Effector memory CD4-positive, alpha-beta T cell (primary cell): Measurements from ENCODE around the gene FUT3.
"Not testable (repeated sequence)": the region's sequence is repeated elsewhere in the genome, so short reads cannot be mapped to it uniquely, and the experiment has no call there.

ENCODE experiments used
- DNase-seq, 3 donors: peaks; one replicate each; pipeline ENCODE4 v3.0.0-alpha.2; 2020
- H3K27ac ChIP-seq: 2 replicates; pipeline ENCODE4 v1.7.0; 2013; ENCODE audit warnings: mild to moderate bottlenecking, low read length, moderate library complexity; ENCODE audit not compliant: insufficient read depth, poor library complexity, severe bottlenecking
- H3K27me3 ChIP-seq: replicated peaks from 2 replicates; pipeline ENCODE4 v1.7.0; 2013; ENCODE audit warnings: mild to moderate bottlenecking, low read length; ENCODE audit not compliant: insufficient read depth, control insufficient read depth, poor library complexity, severe bottlenecking
- H3K36me3 ChIP-seq: 2 replicates; pipeline ENCODE4 v1.7.0; 2013; ENCODE audit warnings: mild to moderate bottlenecking, low read length, moderate library complexity; ENCODE audit not compliant: control insufficient read depth, insufficient read depth
- H3K4me1 ChIP-seq: 2 replicates; pipeline ENCODE4 v1.7.0; 2013; ENCODE audit warnings: low read length, mild to moderate bottlenecking; ENCODE audit not compliant: control insufficient read depth, insufficient read depth, poor library complexity, severe bottlenecking
- H3K4me3 ChIP-seq: 2 replicates; pipeline ENCODE4 v1.7.0; 2013; ENCODE audit warnings: low read length, low read depth, mild to moderate bottlenecking; ENCODE audit not compliant: insufficient read depth, poor library complexity, severe bottlenecking
- H3K9me3 ChIP-seq: 2 replicates; pipeline ENCODE4 v1.7.0; 2013; ENCODE audit warnings: mild to moderate bottlenecking, low read length, moderate library complexity; ENCODE audit not compliant: control insufficient read depth

FUT3 gene

DNA sequence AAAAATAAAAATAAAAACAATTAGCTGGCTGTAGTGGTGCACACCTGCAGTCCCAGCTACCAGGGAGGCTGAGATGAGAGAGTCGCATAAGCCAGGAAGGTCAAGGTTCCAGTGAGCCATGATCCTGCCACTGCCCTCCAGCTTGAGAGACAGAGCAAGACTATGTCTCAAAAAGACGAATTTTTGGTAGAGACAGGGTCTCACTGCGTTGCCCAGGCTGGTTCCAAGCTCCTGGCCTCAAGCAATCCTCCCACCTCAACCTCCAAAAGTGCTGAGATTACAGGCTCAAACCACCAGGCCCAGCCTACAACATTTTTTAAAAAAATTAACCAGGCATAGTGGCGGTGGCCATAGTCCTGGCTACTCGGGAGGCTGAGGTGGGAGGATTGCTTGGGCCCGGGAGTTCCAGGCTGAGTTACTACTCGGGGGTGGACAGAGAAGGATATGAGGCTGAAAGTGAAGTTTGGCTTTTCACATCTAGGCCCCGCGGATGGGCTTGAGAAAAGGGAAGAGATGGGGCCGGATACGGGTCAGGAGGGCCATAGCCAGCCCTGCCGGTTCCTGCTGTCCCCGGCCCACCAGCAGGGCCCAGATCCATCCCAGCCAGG lies 42.2 kb upstream of the FUT3 start:
- Histone ChIP-seq H3K27ac (no peak overlapping the region), H3K4me1 (no peaks in the 10 kb centered on the region), H3K27me3 (no peaks in the 10 kb centered on the region), H3K4me3 (no peak overlapping the region), H3K36me3 (peaks cover 23% of the 10 kb centered on the region), H3K9me3 (no peaks in the 10 kb centered on the region)
- no peak for DNase-seq

- Histone ChIP-seq H3K9me3 (no peaks in the 10 kb centered on the region), H3K27ac (no peak overlapping the region), H3K4me1 (no peaks in the 10 kb centered on the region), H3K36me3 (peaks cover 23% of the 10 kb centered on the region), H3K27me3 (no peaks in the 10 kb centered on the region), H3K4me3 (no peak overlapping the region)
- no peak for DNase-seq
These were observed 41.6 kb upstream of the FUT3 start for GRCh38 chr19:5892772-5893275.

DNA sequence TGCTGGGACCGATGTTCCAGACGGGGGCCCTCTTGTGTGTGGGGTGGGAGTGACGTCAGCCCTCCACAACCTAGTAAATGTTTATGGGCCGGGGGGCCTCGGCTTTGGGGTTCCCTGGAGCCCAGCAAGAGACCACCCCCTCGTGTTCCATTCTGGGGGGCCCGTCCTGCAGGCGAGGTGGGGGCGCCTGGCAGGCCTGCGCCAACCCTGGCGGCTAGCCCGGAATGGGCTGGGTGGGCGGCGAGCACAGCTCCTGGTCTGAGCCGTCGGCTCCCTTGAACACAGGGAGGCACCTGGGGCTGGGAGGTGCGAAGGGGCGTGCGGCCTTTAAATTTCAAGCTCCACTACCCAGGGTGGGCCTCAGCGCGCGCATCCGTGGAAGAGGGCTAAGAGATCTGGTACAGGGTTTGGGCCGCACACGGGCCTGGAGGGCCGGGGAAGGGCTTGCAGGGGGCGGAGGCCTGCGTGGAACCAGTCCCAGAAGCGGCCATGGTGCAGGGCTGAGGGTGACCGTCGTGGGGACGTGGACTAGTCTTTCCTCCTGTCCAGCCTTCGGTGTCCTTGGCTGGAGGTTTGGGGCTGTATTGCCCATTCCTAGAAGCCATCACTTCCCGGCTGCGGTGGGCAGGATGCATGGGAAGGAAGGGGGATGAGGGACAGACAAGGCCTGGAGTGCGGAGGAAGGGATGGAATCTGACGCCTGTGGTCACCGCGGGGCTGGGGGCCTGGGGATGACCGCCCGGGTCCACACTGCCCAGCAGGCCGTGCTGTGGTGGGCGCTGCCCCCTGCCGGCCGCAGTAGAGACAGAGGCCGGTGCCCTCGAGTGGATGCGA lies 40.9 kb upstream of the FUT3 start:
- H3K9me3 ChIP-seq: no peaks in the 10 kb centered on the region
- no peak for DNase-seq
- H3K4me1 ChIP-seq: no peaks in the 10 kb centered on the region
- no peak overlapping the region for H3K27ac ChIP-seq
- peaks cover 23% of the 10 kb centered on the region for H3K36me3 ChIP-seq
- H3K27me3 ChIP-seq: no peaks in the 10 kb centered on the region
- no peak overlapping the region for H3K4me3 ChIP-seq

GRCh38 chr19:5891572-5891937 lies 40.3 kb upstream of the FUT3 start:
- Histone ChIP-seq H3K27me3 (no peaks in the 10 kb centered on the region), H3K4me3 (no peak overlapping the region), H3K4me1 (no peaks in the 10 kb centered on the region), H3K9me3 (no peaks in the 10 kb centered on the region), H3K36me3 (peaks cover 18% of the 10 kb centered on the region), H3K27ac (no peak overlapping the region)
- no peak for DNase-seq

DNA sequence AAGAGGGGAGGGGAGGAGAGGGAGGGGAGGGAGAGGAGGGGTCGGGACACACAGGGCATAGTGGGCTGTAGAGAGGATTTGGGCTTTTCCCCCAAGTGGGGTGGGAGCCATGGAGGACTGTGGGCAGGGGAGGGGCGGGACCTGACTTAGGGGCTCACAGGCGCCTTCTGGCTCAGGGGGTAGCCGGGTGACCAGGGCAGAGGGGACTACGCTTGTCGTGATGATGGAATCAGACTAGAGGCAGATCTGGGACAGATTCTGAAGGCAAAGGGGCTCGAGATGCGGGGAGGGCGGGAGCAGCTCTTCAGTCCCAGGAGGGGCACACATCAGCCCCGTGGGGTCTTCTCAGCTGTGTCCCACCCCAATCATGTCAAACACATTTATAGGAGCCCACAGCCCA lies 38.9 kb upstream of the FUT3 start:
- DNase-seq: no peak

DNA sequence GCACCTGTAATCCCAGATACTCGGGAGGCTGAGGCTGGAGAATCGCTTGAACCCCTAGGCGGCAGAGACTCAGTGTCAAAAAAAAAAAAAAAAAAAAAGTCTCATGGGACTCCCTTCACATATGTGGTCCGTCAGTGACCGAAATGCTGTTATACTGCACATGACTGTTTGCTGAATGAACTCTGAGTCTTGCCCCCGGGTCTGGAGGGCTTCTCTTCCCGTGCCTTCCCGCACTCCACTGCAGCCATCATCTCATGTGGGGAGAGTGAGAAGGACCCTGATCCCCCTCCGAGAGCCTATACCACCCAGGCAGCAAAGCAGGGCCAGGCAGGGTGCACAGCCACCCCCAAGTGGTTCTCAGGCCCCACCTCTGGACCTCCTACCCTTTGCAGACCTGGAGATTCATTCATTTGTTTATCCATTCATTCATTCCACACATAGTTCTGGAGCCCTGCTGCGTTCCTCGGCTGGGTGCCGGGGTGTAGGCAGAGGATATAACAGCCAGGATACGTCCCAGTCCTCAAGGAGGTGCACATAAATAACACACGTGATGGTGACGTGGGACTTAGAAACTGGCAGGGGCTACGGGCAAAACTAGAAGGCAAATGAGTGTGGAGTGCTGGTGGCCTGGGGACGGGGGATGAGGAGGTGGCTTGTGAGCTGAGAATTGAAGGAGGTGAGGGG lies 38.2 kb upstream of the FUT3 start:
- Histone ChIP-seq H3K4me1 (no peaks in the 10 kb centered on the region), H3K36me3 (peaks cover under 1% of the 10 kb centered on the region), H3K4me3 (no peak overlapping the region), H3K9me3 (no peaks in the 10 kb centered on the region), H3K27ac (no peak overlapping the region), H3K27me3 (no peaks in the 10 kb centered on the region)
- DNase-seq: no peak

More for the DNA sequence above, 38.9 kb upstream of the FUT3 start:
- Histone ChIP-seq H3K4me3 (no peak overlapping the region), H3K27ac (no peak overlapping the region), H3K36me3 (peaks cover 7% of the 10 kb centered on the region), H3K9me3 (no peaks in the 10 kb centered on the region), H3K27me3 (no peaks in the 10 kb centered on the region), H3K4me1 (no peaks in the 10 kb centered on the region)

DNA sequence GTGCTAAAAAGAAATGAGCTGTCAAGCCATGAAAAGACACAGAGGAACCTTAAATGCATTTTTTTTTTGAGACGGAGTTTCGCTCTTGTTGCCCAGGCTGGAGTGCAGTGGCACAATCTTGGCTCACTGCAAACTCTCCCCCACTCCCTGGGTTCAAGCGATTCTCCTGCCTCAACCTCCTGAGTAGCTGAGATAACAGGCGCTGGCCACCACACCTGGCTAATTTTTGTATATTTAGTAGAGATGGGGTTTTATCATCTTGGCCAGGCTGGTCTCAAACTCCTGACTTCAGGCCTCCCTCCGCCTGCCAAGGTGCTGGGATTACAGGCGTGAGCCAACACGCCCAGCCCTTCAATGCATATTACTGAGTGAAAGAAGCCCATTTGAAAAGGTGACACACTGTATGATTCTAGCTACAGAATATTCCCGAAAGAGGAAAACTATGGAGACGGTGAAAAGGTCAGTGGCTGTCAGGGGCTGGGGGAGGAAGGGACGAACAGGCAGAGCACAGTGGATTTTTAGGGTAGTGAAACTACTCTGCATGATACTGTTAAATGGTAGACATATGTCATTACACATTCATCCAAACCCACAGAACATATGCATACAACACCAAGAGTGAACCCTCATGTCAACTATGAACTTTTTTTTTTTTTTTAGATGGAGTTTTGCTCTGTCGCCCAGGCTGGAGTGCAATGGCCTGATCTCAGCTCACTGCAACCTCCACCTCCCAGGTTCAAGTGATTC lies 33.0 kb upstream of the FUT3 start:
- not testable (repeated sequence) for DNase-seq, H3K4me3 ChIP-seq, H3K27ac ChIP-seq, H3K4me1 ChIP-seq, H3K9me3 ChIP-seq, H3K36me3 ChIP-seq, H3K27me3 ChIP-seq

GRCh38 chr19:5883157-5883873 lies 32.1 kb upstream of the FUT3 start:
- H3K9me3 ChIP-seq, H3K27ac ChIP-seq, H3K36me3 ChIP-seq, H3K4me3 ChIP-seq, H3K4me1 ChIP-seq, H3K27me3 ChIP-seq, DNase-seq: not testable (repeated sequence)

DNA sequence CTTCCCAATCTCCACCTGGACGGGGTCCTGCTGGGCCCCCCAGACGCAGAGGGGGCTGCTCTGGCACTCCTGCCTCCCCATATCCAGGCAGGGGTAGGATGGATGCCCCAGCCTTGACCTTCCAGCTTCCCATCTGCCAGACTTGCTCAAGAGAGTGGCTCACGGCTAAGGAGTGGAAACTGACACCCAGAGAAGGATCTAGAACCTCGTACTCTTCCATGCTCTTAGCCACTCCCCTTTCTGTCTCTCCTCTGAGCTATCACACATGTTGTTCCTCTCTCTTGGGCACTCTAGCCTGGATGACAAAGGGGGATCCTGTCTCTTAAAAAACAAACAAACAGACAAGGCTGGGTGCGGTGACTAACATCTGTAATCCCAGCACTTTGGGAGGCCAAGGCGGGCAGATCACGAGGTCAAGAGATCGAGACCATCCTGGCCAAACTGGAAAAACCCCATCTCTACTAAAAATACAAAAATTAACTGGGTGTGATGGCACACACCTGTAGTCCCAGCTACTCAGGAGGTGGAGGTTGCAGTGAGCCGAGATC lies 31.2 kb upstream of the FUT3 start:
- H3K4me1 ChIP-seq: no peaks in the 10 kb centered on the region
- no peaks in the 10 kb centered on the region for H3K36me3 ChIP-seq
- peaks cover 4% of the 10 kb centered on the region for H3K27me3 ChIP-seq
- no peak overlapping the region for H3K27ac ChIP-seq
- no peak overlapping the region for H3K4me3 ChIP-seq
- H3K9me3 ChIP-seq: no peaks in the 10 kb centered on the region
- no peak for DNase-seq
